GM12878 (cell line): ENCODE data around the gene APOA5. TPM values are rescaled to one million over a fixed set of nuclear protein-coding genes. Genes with fewer than 3 reads are reported as not detected.

Source experiments
- ATAC-seq: fragments of 200-7000 bp; cut with Tn5 transposase; 3 replicates; pipeline ENCODE4 v1.9.1; 2020; ENCODE audit warnings: mild to moderate bottlenecking, moderate library complexity
- BruUV-seq: library from RNA; stranded (reverse); fragments of 400-500 nt; replicated peaks from 2 replicates; lab custom pipeline; 2021; lab: Mats Ljungman, UMichigan
- CTCF ChIA-PET: fragments of 300-600 bp; sonication (Branson Sonifier 250); formaldehyde crosslinking; extraction: SDS; loops from one replicate; lab custom pipeline; 2021; ENCODE audit warnings: inconsistent platforms; lab: Yijun Ruan, JAX
- POLR2A ChIA-PET: fragments of 350-600 bp; formaldehyde crosslinking; extraction: SDS; loops from one replicate; lab custom pipeline; 2021; ENCODE audit warnings: inconsistent platforms; lab: Charles Lee
- RAD21 ChIA-PET: fragments of 300-600 bp; sonication (Branson Sonifier 250); formaldehyde crosslinking; loops from one replicate; lab custom pipeline; 2023; ENCODE audit warnings: antibody characterized with exemption; ENCODE audit not compliant: unreplicated experiment; lab: Charles Lee
- SMC1A ChIA-PET: fragments of 300-600 bp; sonication (Branson Sonifier 250); formaldehyde crosslinking; loops from one replicate; lab custom pipeline; 2023; ENCODE audit not compliant: unreplicated experiment, uncharacterized antibody; lab: Charles Lee
- DNase-seq: peaks from one replicate; pipeline ENCODE4 v3.0.0-alpha.2; 2011; ENCODE audit warnings: low read depth, low spot score
- FAIRE-seq: peaks from 3 replicates; lab custom pipeline; 2011; peaks lifted over from hg19 to GRCh38; lab: Jason Lieb, UNC
- H2AFZ ChIP-seq: 2 replicates; pipeline ENCODE4 v1.6.0; 2011; ENCODE audit warnings: low read depth, low read length, control low read depth; ENCODE audit not compliant: control insufficient read depth
- H3K27ac ChIP-seq: 2 replicates; pipeline ENCODE4 v1.5.1; 2011; ENCODE audit warnings: control low read depth; ENCODE audit not compliant: control insufficient read depth, insufficient read depth
- H3K27me3 ChIP-seq, 2 experiments: replicated peaks in 1 of 2; 2 replicates each; pipeline versions ENCODE4 v1.6.0 to v1.6.1; 2011; ENCODE audit warnings: low read length in 1 of 2; ENCODE audit not compliant: control insufficient read depth in 2 of 2, insufficient read depth in 2 of 2
- H3K36me3 ChIP-seq, 2 experiments: 2 replicates each; pipeline ENCODE4 v1.5.1; 2011; ENCODE audit warnings: low read length in 1 of 2; ENCODE audit not compliant: control insufficient read depth in 2 of 2, insufficient read depth in 2 of 2
- H3K4me1 ChIP-seq: 2 replicates; pipeline ENCODE4 v1.6.1; 2011; ENCODE audit warnings: mild to moderate bottlenecking, low read length, moderate library complexity, mixed read lengths; ENCODE audit not compliant: control insufficient read depth, insufficient read depth
- H3K4me2 ChIP-seq: 2 replicates; pipeline ENCODE4 v1.6.0; 2011; ENCODE audit warnings: control low read depth; ENCODE audit not compliant: control insufficient read depth, insufficient read depth
- H3K4me3 ChIP-seq: fragments of 200-600 bp; sonication (generic); 2 replicates; pipeline ENCODE4 v1.5.1; 2016
- H3K79me2 ChIP-seq: 2 replicates; pipeline ENCODE4 v1.6.0; 2011; ENCODE audit warnings: low read length; ENCODE audit not compliant: control insufficient read depth, insufficient read depth
- H3K9ac ChIP-seq: 2 replicates; pipeline ENCODE4 v1.8.0; 2011; ENCODE audit warnings: low read length, control low read depth, mixed read lengths; ENCODE audit not compliant: control insufficient read depth, insufficient read depth
- H3K9me3 ChIP-seq: replicated peaks from 3 replicates; pipeline ENCODE4 v1.5.1; 2011; ENCODE audit warnings: mild to moderate bottlenecking, low read length; ENCODE audit not compliant: control insufficient read depth, insufficient read depth
- H4K20me1 ChIP-seq: 2 replicates; pipeline ENCODE4 v1.6.0; 2011; ENCODE audit not compliant: control insufficient read depth, insufficient read depth
- CTCF ChIP-seq, 3 experiments: IDR thresholded peaks in 2 of 3; conservative IDR thresholded peaks in 1 of 3; 2 replicates each; pipeline ENCODE4 v1.5.1; 2011; ENCODE audit warnings: low read depth in 3 of 3, low read length in 3 of 3, mild to moderate bottlenecking in 3 of 3, control low read depth in 2 of 3, moderate library complexity in 2 of 3, inconsistent platforms in 1 of 3, mixed read lengths in 1 of 3; ENCODE audit not compliant: control insufficient read depth in 2 of 3, insufficient read depth in 1 of 3; ENCODE audit errors: extremely low read depth in 1 of 3
- JUNB ChIP-seq: IDR thresholded peaks from 2 replicates; pipeline ENCODE4 v1.6.1; 2016; ENCODE audit warnings: antibody characterized with exemption, mild to moderate bottlenecking
- RAD21 ChIP-seq: IDR thresholded peaks from 2 replicates; pipeline ENCODE4 v1.6.1; 2011; ENCODE audit warnings: mild to moderate bottlenecking, low read depth, low read length, moderate library complexity; ENCODE audit not compliant: insufficient read depth
- SKIL ChIP-seq: fragments of 450-650 bp; IDR thresholded peaks from 2 replicates; pipeline ENCODE4 v1.6.1; 2017; ENCODE audit warnings: mild to moderate bottlenecking, low read depth, inconsistent platforms; ENCODE audit not compliant: poor library complexity, severe bottlenecking
- WGBS: methylation state at CpG from one replicate; pipeline ENCODE4 v1.1.6; 2016; ENCODE audit warnings: low lambda C conversion rate; ENCODE audit not compliant: insufficient replicate concordance, insufficient coverage; ENCODE audit errors: missing lambda C conversion rate; 5-methylcytosine and 5-hydroxymethylcytosine counted together
- in situ Hi-C: fragments of 300-500 bp; cut with MboI; formaldehyde crosslinking; loops from 9 replicates; pipeline ENCODE4 v1.14.3; 2018; ENCODE audit warnings: mixed read lengths
- intact Hi-C: fragments of 100-400 bp; cut with micrococcal nuclease; formaldehyde crosslinking; loops from one replicate; pipeline ENCODE4 v1.14.2; 2022; ENCODE audit not compliant: unreplicated experiment
- polyA plus RNA-seq, 11 experiments: library from polyadenylated mRNA; depleted of rRNA in 4 of 11; unstranded in 6 of 11; stranded (reverse) in 5 of 11; fragments of >200 nt; fragmentation: Nextera tagmentation in 4 of 11; fragmentation: Illumina TruSeq in 1 of 11; extraction: Ambion mirVana in 4 of 11; extraction: Trizol in 1 of 11; gene quantifications; 1 replicate in 1 of 11; 2 replicates in 10 of 11; pipeline versions ENCODE4 v1.2.1 to v1.2.3, GENCODE V29; 2011 to 2016; ENCODE audit warnings: inconsistent platforms in 2 of 11, missing spikeins in 2 of 11, low read depth in 1 of 11
- total RNA-seq, 4 experiments: library from RNA; depleted of rRNA in 3 of 4; stranded (reverse); fragments of >200 nt in 3 of 4; fragmentation: Illumina TruSeq in 1 of 4; extraction: Trizol in 1 of 4; gene quantifications; 2 replicates each; pipeline versions ENCODE4 v1.2.1 to v1.2.3, GENCODE V29; 2013 to 2021

Gene APOA5
- total and polyA plus RNA-seq, 10 of the 15 experiments (the other 5 are each of a cell fraction or from before 2014, with no cell fraction given) = 0.15 TPM; not detected in 9

- Histone ChIP-seq H4K20me1 (no peaks in the 10 kb centered on the region), H3K9ac (no peak overlapping the region)
- 69% methylated on average over 6 of the region's 6 CpGs for WGBS
These were observed 48.6 kb upstream of the APOA5 start for GRCh38 chr11:116840224-116840745.

More at GRCh38 chr11:116840224-116840745, 48.6 kb upstream of the APOA5 start:
- H3K27me3 ChIP-seq = no peaks in the 10 kb centered on the region
- no peak overlapping the region for H3K27ac ChIP-seq
- intact Hi-C loops = no loop called here
- H2AFZ ChIP-seq = no peak overlapping the region
- H3K4me2 ChIP-seq = no peak overlapping the region
- BruUV-seq = no TSS peak
- peaks cover 0 to 7% of the 10 kb centered on the region in 2 experiments; a peak in 1 of 4 replicates for H3K36me3 ChIP-seq
- H3K4me1 ChIP-seq = peaks cover 6% of the 10 kb centered on the region; the same call in 1 of the 2 replicates
- no peak for FAIRE-seq
- SMC1A ChIA-PET = interaction anchor here (1.2 to 2.5 kb wide), 3 partner anchors 13 to 266 kb away, joined by 3 to 9 read pairs (median 4); partner anchors contain the start of gene APOA5
- no peak for DNase-seq
- POLR2A ChIA-PET = no interaction called here
- no peak for ATAC-seq
- no peaks in the 10 kb centered on the region for H3K9me3 ChIP-seq
- H3K4me3 ChIP-seq = no peak overlapping the region
- in situ Hi-C loops = no loop called here
- RAD21 ChIA-PET = interaction anchor here (0.7 kb wide), 1 partner anchor 140 kb away, joined by 3 read pairs; no protein-coding TSS in a partner anchor
- no peaks in the 10 kb centered on the region for H3K79me2 ChIP-seq
- CTCF ChIA-PET = interaction anchor here (1.0 to 1.3 kb wide), 3 partner anchors 8 to 14 kb away, joined by 3 to 4 read pairs (median 3); no protein-coding TSS in a partner anchor
- TF ChIP-seq SKIL = no peak
- TF ChIP-seq RAD21 = 0 out of 2 replicates have a peak, but pooled peaks have one; percentile 15
- TF ChIP-seq JUNB = no peak
- peak in 1 of 3 experiments; percentile 27; a peak in 1 of 6 replicates for TF ChIP-seq CTCF (IDR thresholded peaks at IDR 0.05 in 2 of 3, conservative IDR thresholded peaks at IDR 0.05 in 1 of 3; ENCODE audit: control insufficient read depth in 2 of 3, extremely low read depth in 1 of 3, insufficient read depth in 1 of 3, low read depth in 3 of 3, low read length in 3 of 3)
